Muscle of leg (tissue), 11 donors: Measurements from ENCODE around the gene SCAPER. TPM values are rescaled to one million over a fixed set of nuclear protein-coding genes. Genes with fewer than 3 reads are reported as not detected.
A peak's percentile ranks its signal among the peaks of the same experiment; 100 is the strongest.
"Not testable (repeated sequence)": the region's sequence is repeated elsewhere in the genome, so short reads cannot be mapped to it uniquely, and the experiment has no call there.

Experiments used
- DNase-seq: peaks from one replicate; pipeline ENCODE4 v3.0.0; 2013
- H3K27ac ChIP-seq: one replicate; pipeline ENCODE4 v1.5.1; 2013; ENCODE audit warnings: mild to moderate bottlenecking, low read length, control low read depth
- H3K27me3 ChIP-seq: one replicate; pipeline ENCODE4 v1.6.1; 2013; ENCODE audit warnings: low read length; ENCODE audit not compliant: control insufficient read depth, insufficient read depth
- H3K36me3 ChIP-seq: one replicate; pipeline ENCODE4 v1.6.1; 2013; ENCODE audit warnings: low read length; ENCODE audit not compliant: control insufficient read depth, insufficient read depth
- H3K4me1 ChIP-seq: one replicate; pipeline ENCODE4 v1.6.1; 2013; ENCODE audit warnings: low read length; ENCODE audit not compliant: control insufficient read depth, insufficient read depth
- H3K4me3 ChIP-seq: one replicate; pipeline ENCODE4 v1.5.1; 2013; ENCODE audit warnings: low read length, control low read depth
- H3K9me3 ChIP-seq: replicated peaks from 2 replicates; pipeline ENCODE4 v1.6.1; 2013; ENCODE audit warnings: low read depth, low read length; ENCODE audit not compliant: control insufficient read depth
- WGBS: methylation state at CpG from one replicate; pipeline ENCODE4 v1.1.5; 2013; ENCODE audit warnings: missing lambda C conversion rate; ENCODE audit not compliant: insufficient coverage; 5-methylcytosine and 5-hydroxymethylcytosine counted together
- polyA plus RNA-seq, 8 donors: library from polyadenylated mRNA; unstranded; fragments of 120-200 nt; gene quantifications; one replicate each; pipeline versions ENCODE4 v1.2.1 to v1.2.3, GENCODE V29; 2013; ENCODE audit warnings: inconsistent platforms in 1 of 8, low replicate concordance in 1 of 8; ENCODE audit not compliant: insufficient read length in 8 of 8, insufficient read depth in 1 of 8
- total RNA-seq: library from RNA; stranded (reverse); fragments of 120-200 nt; gene quantifications from one replicate; pipeline ENCODE4 v1.2.4, GENCODE V29; 2013

The SCAPER gene
- total and polyA plus RNA-seq, 9 donors = 61.5 to 83.1 (median 73.5) TPM

- Histone ChIP-seq H3K4me3 (no peak overlapping the region), H3K27ac (no peak overlapping the region), H3K4me1 (no peaks in the 10 kb centered on the region), H3K36me3 (no peaks in the 10 kb centered on the region), H3K27me3 (no peaks in the 10 kb centered on the region), H3K9me3 (no peaks in the 10 kb centered on the region)
- DNase-seq = no peak
Observed at GRCh38 chr15:76864586-76864985, 40.6 kb downstream of the SCAPER start.

GRCh38 chr15:76863693-76864092 lies 41.4 kb downstream of the SCAPER start:
- H3K36me3 ChIP-seq = no peaks in the 10 kb centered on the region
- H3K4me3 ChIP-seq = no peak overlapping the region
- 83% methylated on average over 2 of the region's 2 CpGs for WGBS
- H3K4me1 ChIP-seq = no peaks in the 10 kb centered on the region
- no peak overlapping the region for H3K27ac ChIP-seq
- H3K27me3 ChIP-seq = no peaks in the 10 kb centered on the region
- DNase-seq = no peak
- H3K9me3 ChIP-seq = no peaks in the 10 kb centered on the region

GRCh38 chr15:76863123-76863522 lies 42.0 kb downstream of the SCAPER start:
- Histone ChIP-seq H3K27me3 (no peaks in the 10 kb centered on the region), H3K9me3 (no peaks in the 10 kb centered on the region)
- no CpG with 5 or more reads among the region's 4 CpGs for WGBS

GRCh38 chr15:76861815-76862397 lies 43.2 kb downstream of the SCAPER start:
- WGBS = no CpG with 5 or more reads among the region's 4 CpGs
- no peak overlapping the region for H3K27ac ChIP-seq

More at GRCh38 chr15:76863123-76863522, 42.0 kb downstream of the SCAPER start:
- no peak overlapping the region for H3K27ac ChIP-seq
- no peaks in the 10 kb centered on the region for H3K36me3 ChIP-seq
- H3K4me1 ChIP-seq = no peaks in the 10 kb centered on the region
- no peak overlapping the region for H3K4me3 ChIP-seq
- no peak for DNase-seq

GRCh38 chr15:76860201-76860600 lies 44.9 kb downstream of the SCAPER start:
- Histone ChIP-seq H3K27me3 (no peaks in the 10 kb centered on the region), H3K4me3 (no peak overlapping the region)

More at GRCh38 chr15:76861815-76862397, 43.2 kb downstream of the SCAPER start:
- Histone ChIP-seq H3K4me1 (no peaks in the 10 kb centered on the region), H3K27me3 (no peaks in the 10 kb centered on the region), H3K4me3 (no peak overlapping the region), H3K36me3 (no peaks in the 10 kb centered on the region), H3K9me3 (no peaks in the 10 kb centered on the region)
- DNase-seq = no peak

GRCh38 chr15:76850367-76850766 lies 54.8 kb downstream of the SCAPER start:
- H3K4me3 ChIP-seq, H3K4me1 ChIP-seq, H3K27me3 ChIP-seq, H3K27ac ChIP-seq, DNase-seq: not testable (repeated sequence)
- peaks cover 11% of the 10 kb centered on the region for H3K9me3 ChIP-seq
- peaks cover 24% of the 10 kb centered on the region for H3K36me3 ChIP-seq

More at GRCh38 chr15:76860201-76860600, 44.9 kb downstream of the SCAPER start:
- DNase-seq = no peak
- H3K4me1 ChIP-seq = no peaks in the 10 kb centered on the region
- peaks cover 2% of the 10 kb centered on the region for H3K36me3 ChIP-seq
- H3K27ac ChIP-seq = no peak overlapping the region
- H3K9me3 ChIP-seq = no peaks in the 10 kb centered on the region

GRCh38 chr15:76846782-76847181 lies 58.4 kb downstream of the SCAPER start:
- H3K4me3 ChIP-seq = no peak overlapping the region
- WGBS = no CpG with 5 or more reads among the region's 1 CpG
- peaks cover 21% of the 10 kb centered on the region for H3K36me3 ChIP-seq
- H3K9me3 ChIP-seq = peaks cover 5% of the 10 kb centered on the region
- no peaks in the 10 kb centered on the region for H3K4me1 ChIP-seq
- DNase-seq = no peak
- H3K27ac ChIP-seq = no peak overlapping the region
- H3K27me3 ChIP-seq = no peaks in the 10 kb centered on the region

GRCh38 chr15:76844096-76844495 lies 61.0 kb downstream of the SCAPER start:
- Histone ChIP-seq H3K4me3 (no peak overlapping the region), H3K9me3 (no peaks in the 10 kb centered on the region), H3K36me3 (peaks cover 5% of the 10 kb centered on the region), H3K27me3 (no peaks in the 10 kb centered on the region), H3K4me1 (no peaks in the 10 kb centered on the region), H3K27ac (no peak overlapping the region)
- no peak for DNase-seq
- WGBS = no CpG with 5 or more reads among the region's 3 CpGs

GRCh38 chr15:76843269-76843668 lies 61.9 kb downstream of the SCAPER start:
- H3K4me3 ChIP-seq = no peak overlapping the region
- no peaks in the 10 kb centered on the region for H3K9me3 ChIP-seq
- H3K4me1 ChIP-seq = no peaks in the 10 kb centered on the region
- no peaks in the 10 kb centered on the region for H3K27me3 ChIP-seq
- no peak overlapping the region for H3K27ac ChIP-seq
- WGBS = no CpG with 5 or more reads among the region's 1 CpG
- H3K36me3 ChIP-seq = no peaks in the 10 kb centered on the region
- no peak for DNase-seq

GRCh38 chr15:76840830-76841460 lies 64.2 kb downstream of the SCAPER start:
- no peak overlapping the region for H3K27ac ChIP-seq
- no CpG with 5 or more reads among the region's 5 CpGs for WGBS
- H3K4me3 ChIP-seq = no peak overlapping the region
- H3K27me3 ChIP-seq = no peaks in the 10 kb centered on the region
- no peaks in the 10 kb centered on the region for H3K9me3 ChIP-seq
- H3K36me3 ChIP-seq = no peaks in the 10 kb centered on the region
- peak; percentile 27 for DNase-seq
- H3K4me1 ChIP-seq = no peaks in the 10 kb centered on the region

GRCh38 chr15:76839173-76839572 lies 66.0 kb downstream of the SCAPER start:
- Histone ChIP-seq H3K27me3 (no peaks in the 10 kb centered on the region), H3K9me3 (no peaks in the 10 kb centered on the region), H3K27ac (no peak overlapping the region), H3K4me1 (no peaks in the 10 kb centered on the region), H3K36me3 (no peaks in the 10 kb centered on the region), H3K4me3 (no peak overlapping the region)
- no CpG with 5 or more reads among the region's 3 CpGs for WGBS
- DNase-seq = no peak
